SH-SY5Y (cell line): ENCODE measurements around the gene JAZF1.

ENCODE experiments used
- GATA2 ChIP-seq: IDR thresholded peaks from 2 replicates; pipeline ENCODE4 v1.6.1; 2011; ENCODE audit warnings: mild to moderate bottlenecking, low read depth, low read length
- GATA3 ChIP-seq: IDR thresholded peaks from 2 replicates; pipeline ENCODE4 v1.6.1; 2011; ENCODE audit warnings: low read depth, mild to moderate bottlenecking, low read length, moderate library complexity

DNA sequence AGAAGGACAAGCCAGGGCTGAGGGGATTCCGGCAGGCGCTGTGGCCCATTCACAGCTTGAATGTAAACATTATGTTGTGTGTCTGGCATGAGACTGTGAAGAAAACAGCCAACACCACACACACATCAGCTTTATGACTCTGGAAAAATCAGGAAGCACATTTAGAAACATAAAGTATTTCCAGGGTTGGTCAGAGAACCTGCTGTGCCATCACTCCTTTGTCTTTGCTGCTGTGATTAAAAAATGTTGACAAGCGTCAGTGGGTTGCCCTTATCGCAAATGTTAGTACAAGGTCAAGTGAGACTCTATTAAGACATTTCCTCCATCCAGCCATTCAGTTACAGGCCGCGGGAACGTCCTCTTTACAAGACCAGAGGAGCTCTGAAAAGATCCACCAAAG is 345.2 kb downstream of the JAZF1 start:
- TF ChIP-seq GATA2 (no peak), GATA3 (no peak)
